Fibroblast of lung (primary cell): ENCODE measurements around the gene IGF2R. TPM values are rescaled to one million over a fixed set of nuclear protein-coding genes. Genes with fewer than 3 reads are reported as not detected.

ENCODE experiments used
- DNase-seq, 2 donors: peaks; one replicate each; pipeline versions ENCODE4 v3.0.0 to v3.0.0-alpha.2; 2010; ENCODE audit warnings: low read depth in 2 of 2
- H2AFZ ChIP-seq: 2 replicates; pipeline ENCODE4 v1.5.1; 2012; ENCODE audit warnings: low read length, control low read depth, inconsistent platforms
- H3K27ac ChIP-seq: 2 replicates; pipeline ENCODE4 v1.5.1; 2011; ENCODE audit warnings: low read length, control low read depth; ENCODE audit not compliant: insufficient read depth
- H3K27me3 ChIP-seq: 2 replicates; pipeline ENCODE4 v1.5.1; 2011; ENCODE audit warnings: mild to moderate bottlenecking, low read length; ENCODE audit not compliant: control insufficient read depth, insufficient read depth
- H3K36me3 ChIP-seq: 2 replicates; pipeline ENCODE4 v1.5.1; 2011; ENCODE audit warnings: low read length; ENCODE audit not compliant: control insufficient read depth, insufficient read depth
- H3K4me1 ChIP-seq: 2 replicates; pipeline ENCODE4 v1.5.1; 2011; ENCODE audit warnings: low read length; ENCODE audit not compliant: control insufficient read depth, insufficient read depth; ENCODE audit errors: extremely low read depth
- H3K4me2 ChIP-seq: 2 replicates; pipeline ENCODE4 v1.5.1; 2011; ENCODE audit warnings: low read length, control low read depth; ENCODE audit not compliant: insufficient read depth; ENCODE audit errors: extremely low read depth
- H3K4me3 ChIP-seq, 4 experiments: fragments of 200-600 bp in 1 of 4; sonication (generic) in 1 of 4; replicated peaks in 1 of 4; 2 replicates each; pipeline ENCODE4 v1.5.1; 2011 to 2016; ENCODE audit warnings: low read length in 4 of 4, low read depth in 3 of 4, mild to moderate bottlenecking in 3 of 4, control low read depth in 2 of 4, inconsistent platforms in 1 of 4, mixed read lengths in 1 of 4; ENCODE audit not compliant: insufficient read depth in 1 of 4; ENCODE audit errors: control extremely low read depth in 1 of 4
- H3K79me2 ChIP-seq: 2 replicates; pipeline ENCODE4 v1.5.1; 2012; ENCODE audit warnings: mild to moderate bottlenecking, low read length, inconsistent platforms; ENCODE audit not compliant: control insufficient read depth, insufficient read depth
- H3K9ac ChIP-seq: 2 replicates; pipeline ENCODE4 v1.5.1; 2011; ENCODE audit warnings: mild to moderate bottlenecking, low read length, control low read depth; ENCODE audit not compliant: insufficient read depth
- H3K9me3 ChIP-seq: 2 replicates; pipeline ENCODE4 v1.5.1; 2012; ENCODE audit warnings: low read depth, low read length; ENCODE audit not compliant: control insufficient read depth, insufficient read depth
- H4K20me1 ChIP-seq: 2 replicates; pipeline ENCODE4 v1.5.1; 2011; ENCODE audit warnings: low read length; ENCODE audit not compliant: control insufficient read depth, insufficient read depth; ENCODE audit errors: extremely low read depth
- CTCF ChIP-seq, 2 donors: IDR thresholded peaks in 1 of 2; conservative IDR thresholded peaks in 1 of 2; 1 replicate in 1 of 2; 2 replicates in 1 of 2; pipeline ENCODE4 v1.5.1; 2011 to 2012; ENCODE audit warnings: low read length in 2 of 2, control low read depth in 1 of 2, inconsistent platforms in 1 of 2, low read depth in 1 of 2, mild to moderate bottlenecking in 1 of 2
- EZH2 ChIP-seq: IDR thresholded peaks from 2 replicates; pipeline ENCODE4 v1.5.1; 2012; ENCODE audit warnings: low read length, control low read depth, mild to moderate bottlenecking; ENCODE audit errors: missing control alignments
- polyA plus RNA-seq, 2 donors: library from polyadenylated mRNA; depleted of rRNA in 1 of 2; stranded (reverse) in 1 of 2; unstranded in 1 of 2; fragments of >200 nt; gene quantifications; 2 replicates each; pipeline ENCODE4 v1.2.1, GENCODE V29; 2011 to 2012; ENCODE audit warnings: missing spikeins in 1 of 2
- total RNA-seq: library from RNA; depleted of rRNA; stranded (reverse); fragments of >200 nt; gene quantifications from 2 replicates; pipeline ENCODE4 v1.2.1, GENCODE V29; 2014

The IGF2R gene
- total and polyA plus RNA-seq, 2 donors (not counting 1 experiment from before 2014, with no cell fraction given) = 37.6 to 300 TPM

- TF ChIP-seq CTCF (conservative IDR thresholded peaks at IDR 0.05 in 1 of 2, IDR thresholded peaks at IDR 0.05 in 1 of 2; ENCODE audit: low read depth in 1 of 2, low read length in 2 of 2) (no peak), EZH2 (no peak)
- H2AFZ ChIP-seq = no peak overlapping the region
- no peaks in the 10 kb centered on the region for H3K9me3 ChIP-seq
- H3K4me3 ChIP-seq = no peak overlapping the region
- H3K36me3 ChIP-seq = peaks cover 19% of the 10 kb centered on the region
- peaks cover 2% of the 10 kb centered on the region for H3K79me2 ChIP-seq
- H3K27me3 ChIP-seq = no peaks in the 10 kb centered on the region
- H4K20me1 ChIP-seq = no peaks in the 10 kb centered on the region
- peak in 1 of 2 donors; percentile 47 for DNase-seq
- H3K4me1 ChIP-seq = peaks cover 17% of the 10 kb centered on the region
- no peak overlapping the region for H3K27ac ChIP-seq
- no peak overlapping the region for H3K4me2 ChIP-seq
- H3K9ac ChIP-seq = no peak overlapping the region
Observed at GRCh38 chr6:160027931-160028330, 59.0 kb downstream of the IGF2R start.

DNA sequence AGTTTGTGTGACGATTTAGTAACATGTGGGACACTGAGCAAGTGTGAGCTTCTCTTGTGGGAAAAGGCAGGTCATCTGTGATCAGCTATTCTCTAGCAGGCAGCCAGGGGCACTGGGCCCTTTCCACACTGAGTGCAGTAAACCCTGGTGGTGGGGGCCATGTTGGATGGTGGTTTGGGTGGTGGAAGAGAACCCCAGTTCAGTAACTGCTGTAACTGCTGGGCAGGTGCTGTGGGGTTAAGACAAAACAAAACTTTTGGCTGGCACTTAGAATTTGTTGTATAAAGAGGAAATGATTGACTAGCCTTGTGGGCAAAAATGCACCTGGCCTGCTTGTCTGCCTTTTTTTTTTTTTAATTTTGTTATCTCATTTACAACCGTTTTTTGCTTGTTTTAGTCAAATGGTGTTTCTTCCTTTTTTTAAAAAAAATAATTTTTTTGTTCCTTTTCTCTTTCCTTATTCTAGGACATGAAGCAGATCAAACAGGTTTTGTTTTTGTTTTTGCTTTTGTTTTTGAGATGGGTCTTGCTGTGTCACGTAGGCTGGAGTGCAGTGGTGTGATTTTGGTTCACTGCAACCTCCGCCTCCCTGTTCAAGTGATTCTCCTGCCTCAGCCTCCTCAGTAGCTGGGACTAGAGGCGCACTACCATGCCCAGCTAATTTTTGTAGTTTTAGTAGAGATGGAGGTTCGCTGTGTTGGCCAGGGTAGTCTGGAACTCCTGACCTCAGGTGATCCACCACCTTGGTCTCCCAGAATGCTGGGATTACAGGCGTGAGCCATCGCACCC lies 59.8 kb downstream of the IGF2R start:
- Histone ChIP-seq H3K4me2 (no peak overlapping the region), H2AFZ (no peak overlapping the region), H3K4me1 (peaks cover 19% of the 10 kb centered on the region), H3K9ac (no peak overlapping the region), H3K79me2 (peaks cover 2% of the 10 kb centered on the region), H3K9me3 (no peaks in the 10 kb centered on the region), H3K27ac (no peak overlapping the region), H3K27me3 (no peaks in the 10 kb centered on the region), H3K4me3 (no peak overlapping the region), H3K36me3 (peaks cover 19% of the 10 kb centered on the region), H4K20me1 (no peaks in the 10 kb centered on the region)
- no peak for TF ChIP-seq CTCF (conservative IDR thresholded peaks at IDR 0.05 in 1 of 2, IDR thresholded peaks at IDR 0.05 in 1 of 2; ENCODE audit: low read depth in 1 of 2, low read length in 2 of 2)
- no peak for TF ChIP-seq EZH2
- no peak for DNase-seq

DNA sequence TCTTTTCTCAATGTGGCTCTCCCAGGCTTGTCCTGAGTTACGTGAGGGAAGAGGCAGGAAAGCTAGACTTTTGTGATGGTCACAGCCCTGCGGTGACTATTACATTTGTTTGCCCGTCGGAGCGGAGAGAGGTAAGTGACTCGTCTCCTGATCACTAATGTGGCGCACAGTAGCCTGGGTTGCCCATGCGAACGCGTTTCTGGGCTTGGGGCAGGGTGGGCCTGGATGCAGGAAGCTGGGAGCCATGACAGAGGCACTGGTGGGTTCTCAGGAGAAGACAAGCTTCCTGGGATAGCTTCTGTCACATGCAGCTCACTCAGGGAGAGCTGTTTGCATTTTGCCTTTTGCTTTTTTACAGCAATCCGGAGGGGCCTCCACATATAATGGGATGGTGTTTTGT lies 60.6 kb downstream of the IGF2R start:
- no peaks in the 10 kb centered on the region for H4K20me1 ChIP-seq

More for the DNA sequence above, 60.6 kb downstream of the IGF2R start:
- no peaks in the 10 kb centered on the region for H3K9me3 ChIP-seq
- no peaks in the 10 kb centered on the region for H3K27me3 ChIP-seq
- no peak for DNase-seq
- peaks cover 23% of the 10 kb centered on the region for H3K36me3 ChIP-seq
- TF ChIP-seq EZH2 = no peak
- no peak overlapping the region for H3K4me2 ChIP-seq
- peaks cover 2% of the 10 kb centered on the region for H3K79me2 ChIP-seq
- H3K4me1 ChIP-seq = peaks cover 19% of the 10 kb centered on the region
- no peak overlapping the region for H3K4me3 ChIP-seq
- H3K9ac ChIP-seq = no peak overlapping the region
- peak overlapping the region; percentile 91 for H3K27ac ChIP-seq
- H2AFZ ChIP-seq = no peak overlapping the region
